ENCODE data around the gene IL16.
"Not testable (repeated sequence)": the region's sequence is repeated elsewhere in the genome, so short reads cannot be mapped to it uniquely, and the experiment has no call there.

IL16 gene

DNA sequence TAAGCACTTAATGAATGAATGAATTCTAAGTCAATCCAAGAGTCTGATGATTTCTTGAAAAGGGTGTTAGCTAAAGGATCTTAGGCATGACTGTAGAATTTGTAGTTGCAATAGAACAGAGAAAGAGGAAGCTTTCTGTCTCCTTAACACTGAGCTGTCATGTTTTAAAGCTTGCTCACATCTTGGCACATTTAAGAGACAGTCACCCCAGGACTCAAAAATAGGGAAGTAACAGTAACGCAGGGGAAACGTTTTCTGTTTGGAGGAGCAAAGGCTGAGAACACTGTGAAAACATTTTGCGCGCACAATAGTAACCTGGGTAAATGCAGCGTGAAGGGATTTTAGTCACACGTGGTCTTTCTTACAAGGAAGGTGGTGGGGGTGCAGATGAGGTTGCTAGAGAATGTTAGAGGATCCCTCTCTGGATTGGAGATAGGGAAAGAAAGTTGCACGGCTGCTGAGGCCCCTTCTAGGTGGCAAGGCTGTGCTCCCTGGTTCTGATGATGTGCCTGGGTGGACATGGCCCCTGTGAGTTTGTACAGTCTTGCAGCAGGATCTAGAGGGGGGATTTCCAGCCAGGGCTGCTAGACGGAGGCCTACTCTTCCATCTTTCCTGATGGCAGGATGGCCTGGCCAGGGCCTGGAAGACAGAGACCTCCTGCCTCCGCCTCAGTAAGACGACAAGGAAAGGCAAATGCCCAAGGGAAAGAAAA, 115.2 kb downstream of the IL16 start:
- DNase-seq (ENCODE audit: low read depth in 1 of 2, low spot score in 1 of 2): no peak

DNA sequence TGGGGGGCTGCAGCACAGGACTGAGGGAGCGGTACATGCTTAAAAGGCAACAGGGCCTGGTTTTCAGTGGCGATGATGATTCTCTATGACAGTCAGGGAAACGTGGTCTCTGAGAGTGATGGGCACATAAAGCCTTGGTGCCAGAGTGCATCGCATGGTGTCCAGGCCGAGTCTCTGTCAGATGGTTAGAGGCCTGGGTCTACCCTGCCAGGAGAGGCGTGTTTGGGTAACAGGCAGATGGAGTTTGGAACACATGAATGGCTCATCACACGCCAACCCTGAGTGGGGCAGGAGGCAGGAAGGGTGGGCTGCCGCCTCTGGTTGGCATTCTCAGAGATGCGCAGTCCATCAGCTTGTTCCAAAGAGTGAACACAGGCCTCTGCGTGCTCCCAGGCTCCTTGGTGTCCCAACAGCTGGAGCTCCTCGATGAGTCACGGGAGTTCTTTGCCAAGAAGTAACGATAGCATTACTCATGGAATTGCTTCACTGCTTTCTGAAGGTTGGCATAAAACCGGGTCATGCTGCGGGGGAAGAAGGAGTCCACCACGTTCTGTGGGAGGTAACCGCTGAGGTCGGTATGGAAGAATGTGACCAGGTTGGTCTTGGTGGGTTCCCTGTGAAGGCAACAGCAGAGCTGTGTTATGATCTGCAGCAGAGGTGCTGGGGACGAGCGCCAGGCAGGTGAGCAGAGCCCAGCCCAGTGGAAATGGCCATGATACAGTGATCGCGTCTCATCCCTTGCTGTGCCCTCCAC, 116.3 kb downstream of the IL16 start:
- DNase-seq (ENCODE audit: low read depth in 1 of 2, low spot score in 1 of 2): no peak

DNA sequence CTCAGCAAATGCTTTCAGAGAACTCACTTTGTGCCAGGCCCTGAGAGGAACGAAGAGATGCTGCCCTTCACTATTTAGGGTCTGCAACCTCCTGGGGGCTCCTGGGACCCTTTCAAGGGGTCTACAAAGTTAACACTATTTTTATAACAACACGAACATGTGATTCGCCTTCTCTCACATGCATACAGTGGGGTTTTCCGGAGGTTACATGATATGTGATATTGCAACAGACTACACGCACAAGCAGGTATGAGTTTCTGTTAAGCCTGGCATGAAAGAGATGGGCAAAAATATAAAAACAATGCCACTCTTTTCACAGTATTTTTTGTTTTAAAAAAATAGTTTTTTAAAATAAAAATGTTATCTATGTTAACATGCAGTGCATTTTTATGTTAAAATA, 117.0 kb downstream of the IL16 start:
- no peak for DNase-seq (ENCODE audit: low read depth in 1 of 2, low spot score in 1 of 2)

DNA sequence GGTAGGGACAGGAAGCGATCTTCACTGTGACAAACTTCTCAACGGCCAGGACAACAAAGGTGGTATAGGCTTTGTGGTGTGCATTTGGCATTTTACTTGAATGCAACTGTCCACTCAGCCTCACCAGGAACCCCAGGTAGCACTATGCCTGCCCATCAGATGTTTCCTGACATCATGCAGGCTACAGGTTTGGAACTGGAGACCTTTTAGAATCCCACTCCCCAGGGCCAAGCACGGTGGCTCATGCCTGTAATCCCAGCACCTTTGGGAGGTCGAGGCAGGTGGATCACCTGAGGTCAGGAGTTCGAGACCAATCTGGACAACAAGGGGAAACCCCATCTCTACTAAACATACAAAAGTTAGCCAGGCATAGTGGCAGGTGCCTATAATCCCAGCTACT, 117.7 kb downstream of the IL16 start:
- no peak for DNase-seq (ENCODE audit: low read depth in 1 of 2, low spot score in 1 of 2)

DNA sequence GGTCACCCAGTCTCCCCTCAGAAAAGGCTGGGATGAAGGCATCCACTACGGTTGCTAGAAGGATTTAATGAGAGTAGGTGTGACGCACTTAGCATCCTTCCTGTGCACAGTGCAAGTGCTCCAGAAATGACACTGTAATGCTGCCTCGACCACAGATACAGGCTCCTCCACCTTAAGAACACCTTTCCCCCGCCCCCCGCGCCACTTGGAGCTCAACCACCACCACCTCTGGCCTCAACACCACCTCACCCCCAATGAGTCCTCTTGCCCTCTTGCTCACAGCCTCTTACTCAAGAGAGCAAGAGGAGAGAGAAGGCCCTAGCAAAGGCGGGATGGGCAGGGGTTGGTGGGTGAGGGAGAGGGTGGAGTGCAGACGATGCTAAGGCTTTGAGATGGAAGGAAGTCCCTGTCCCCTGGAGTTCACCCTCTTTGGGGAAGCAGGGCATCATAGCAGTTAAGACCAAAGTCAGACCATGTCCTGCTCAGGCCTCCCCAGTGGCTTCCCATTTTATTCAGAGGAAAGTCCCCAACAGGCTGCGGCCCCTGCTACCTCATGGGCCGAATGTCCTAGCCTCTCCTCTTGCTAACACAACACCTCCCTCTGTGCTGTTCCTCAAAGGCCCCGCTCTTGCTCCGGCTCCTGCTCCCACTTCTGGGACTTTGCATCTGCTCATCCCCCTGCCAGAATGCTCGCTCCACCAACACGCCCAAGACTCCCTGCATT, 118.9 kb downstream of the IL16 start:
- DNase-seq (ENCODE audit: low read depth in 1 of 2, low spot score in 1 of 2): no peak

DNA sequence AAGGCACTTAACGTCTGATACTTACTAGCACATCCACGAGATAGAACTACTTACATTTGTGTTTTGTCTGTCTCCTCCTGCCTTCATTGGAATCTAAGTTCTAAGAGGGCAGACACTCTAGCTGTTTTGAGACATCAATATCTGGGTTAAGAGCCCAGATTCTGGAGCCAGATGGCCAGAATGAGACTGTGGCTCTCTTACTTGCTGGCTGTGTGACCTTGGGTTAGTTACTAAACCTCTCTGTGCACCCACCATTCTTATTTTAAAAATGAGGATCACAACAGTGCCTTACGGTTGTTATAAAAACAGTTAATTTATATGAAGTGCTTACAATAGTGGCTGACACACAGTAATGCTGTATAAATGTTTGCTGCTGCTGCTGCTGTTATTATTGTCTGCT, 119.6 kb downstream of the IL16 start:
- no peak for DNase-seq (ENCODE audit: low read depth in 1 of 2, low spot score in 1 of 2)

DNA sequence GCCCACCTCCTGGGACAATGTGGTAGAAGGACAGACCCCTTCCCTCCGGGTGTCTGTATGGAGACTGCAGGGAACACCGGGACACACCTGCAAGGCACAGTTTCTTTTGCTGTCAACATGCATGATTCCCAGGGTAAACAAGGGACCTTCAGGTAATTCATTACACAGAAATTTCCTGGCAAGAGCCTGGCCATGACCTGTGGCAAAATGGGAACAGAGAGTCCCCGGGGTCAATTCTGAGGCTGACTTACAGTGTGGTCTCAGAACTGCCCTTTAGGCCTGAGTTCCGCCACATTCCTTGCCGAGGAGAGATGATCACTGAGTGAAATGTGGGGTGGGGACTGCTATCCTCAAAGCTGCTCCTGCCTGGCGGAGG, 121.0 kb downstream of the IL16 start:
- DNase-seq (ENCODE audit: low read depth in 1 of 2, low spot score in 1 of 2): no peak

DNA sequence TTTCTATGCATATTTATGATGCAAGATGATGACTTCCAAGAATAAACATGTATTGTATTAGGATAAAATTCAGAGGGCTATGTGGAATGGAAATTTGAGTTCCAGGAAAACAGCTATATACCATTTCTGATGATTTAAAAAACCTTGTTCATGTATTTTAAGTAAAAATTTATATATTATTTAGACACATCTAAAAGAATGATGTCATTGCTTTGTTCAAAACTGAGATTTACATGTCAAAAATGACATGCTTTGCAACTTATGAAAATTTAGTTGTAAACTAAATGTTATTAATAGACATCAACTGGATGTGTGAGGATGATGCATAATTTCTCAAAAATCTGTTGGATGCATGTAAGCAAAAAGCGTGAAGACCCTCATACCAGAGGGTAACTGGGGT, 125.0 kb downstream of the IL16 start:
- DNase-seq (ENCODE audit: low read depth in 1 of 2, low spot score in 1 of 2): no peak

DNA sequence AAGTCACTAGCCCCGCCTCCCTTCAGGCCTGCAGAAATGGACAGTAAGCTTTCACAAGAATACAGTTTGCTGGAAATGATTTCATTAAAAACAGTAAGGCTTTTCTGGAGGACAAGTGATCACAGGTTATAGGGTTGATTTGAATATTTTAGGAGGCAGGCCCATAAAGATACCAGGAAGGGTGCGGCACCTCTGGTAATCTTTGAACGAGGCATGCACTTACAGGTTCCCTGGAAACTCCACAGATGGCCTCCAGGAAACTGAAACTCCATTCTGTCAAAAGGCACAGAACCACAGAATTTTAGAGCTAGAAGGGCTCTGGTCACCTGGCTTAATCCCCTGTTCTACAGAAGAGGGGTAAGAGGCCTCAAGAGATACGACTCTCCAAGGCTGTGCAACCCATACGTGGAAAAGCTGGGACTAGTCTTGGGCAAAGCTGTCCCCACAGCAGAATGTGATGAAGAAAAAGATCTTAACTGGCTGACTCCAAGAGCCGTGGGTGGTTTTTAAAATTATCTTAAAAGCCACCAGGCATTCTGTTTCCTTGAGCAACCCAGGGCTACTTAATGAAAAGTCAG, 126.1 kb downstream of the IL16 start:
- no peak for DNase-seq (ENCODE audit: low read depth in 1 of 2, low spot score in 1 of 2)

DNA sequence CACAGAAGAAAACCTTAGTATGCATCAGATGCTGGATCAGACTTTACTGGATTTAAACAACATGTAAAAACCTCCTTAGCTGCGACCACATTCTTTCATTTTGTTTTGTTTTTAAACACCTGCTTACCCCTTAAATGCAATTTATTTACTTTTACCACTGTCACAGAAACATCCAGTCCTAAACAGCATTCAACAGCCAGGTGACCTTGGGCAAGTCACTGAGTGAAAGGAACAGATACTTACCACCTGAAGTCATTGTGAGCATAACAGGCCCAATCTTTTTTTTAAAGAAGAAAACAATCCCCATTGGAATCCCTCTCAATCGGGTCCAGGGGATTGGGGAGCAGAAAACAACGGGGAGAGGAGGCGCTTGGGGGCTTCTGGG, 126.9 kb downstream of the IL16 start:
- no peak for DNase-seq (ENCODE audit: low read depth in 1 of 2, low spot score in 1 of 2)

DNA sequence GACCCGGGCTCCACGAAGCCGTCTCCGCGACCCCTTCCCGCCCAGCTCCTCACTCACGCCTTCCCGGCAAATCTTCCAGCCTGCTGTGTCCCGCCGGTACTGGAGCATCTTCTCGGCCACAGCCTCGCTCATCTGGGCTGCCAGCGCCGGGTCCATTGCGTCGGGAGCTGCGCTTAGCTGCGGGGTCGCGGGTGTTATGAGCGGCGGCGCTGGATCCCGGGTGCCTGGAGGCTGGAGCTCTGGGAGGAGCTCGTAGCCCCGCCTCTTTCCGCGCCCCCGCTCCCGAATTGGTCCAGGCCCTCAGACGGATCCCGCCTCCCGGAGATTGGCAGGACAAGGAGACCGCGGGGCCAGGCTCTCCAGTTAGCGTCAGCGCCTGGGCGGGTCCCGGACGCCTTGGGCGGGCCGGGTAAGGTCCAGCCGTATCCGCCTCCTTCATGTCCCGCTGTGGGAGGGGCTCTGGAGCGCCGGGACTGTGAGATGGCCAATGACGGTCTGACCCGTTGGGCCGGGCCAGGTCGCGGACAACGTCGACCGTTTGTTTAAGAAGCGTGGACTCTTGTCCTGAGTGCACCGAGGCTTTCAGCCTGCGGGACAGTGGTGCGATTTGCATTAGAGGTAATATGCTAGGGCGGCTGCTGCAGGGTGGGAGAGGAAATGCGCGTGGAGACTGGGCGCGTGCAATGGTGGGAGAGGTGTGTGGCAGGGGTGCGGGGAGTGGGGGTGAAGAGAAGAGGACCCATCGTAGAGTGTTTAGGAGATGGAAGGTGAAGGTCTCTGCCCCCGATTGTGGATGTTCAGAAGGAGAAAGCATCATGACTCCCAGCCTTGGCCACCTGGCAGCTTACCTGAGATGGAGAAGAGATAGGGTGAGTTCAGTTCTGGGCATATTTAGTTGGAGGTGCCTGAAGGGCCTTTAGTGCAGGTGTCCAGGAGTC, 127.5 kb downstream of the IL16 start, which contains the start of gene STARD5:
STARD5 (minus strand) TSS at position 198 of the 938 bp plus-strand sequence; CDS start at position 156, 42 bp downstream.
- DNase-seq (ENCODE audit: low read depth in 1 of 2, low spot score in 1 of 2): peak; percentile 89 to 96

DNA sequence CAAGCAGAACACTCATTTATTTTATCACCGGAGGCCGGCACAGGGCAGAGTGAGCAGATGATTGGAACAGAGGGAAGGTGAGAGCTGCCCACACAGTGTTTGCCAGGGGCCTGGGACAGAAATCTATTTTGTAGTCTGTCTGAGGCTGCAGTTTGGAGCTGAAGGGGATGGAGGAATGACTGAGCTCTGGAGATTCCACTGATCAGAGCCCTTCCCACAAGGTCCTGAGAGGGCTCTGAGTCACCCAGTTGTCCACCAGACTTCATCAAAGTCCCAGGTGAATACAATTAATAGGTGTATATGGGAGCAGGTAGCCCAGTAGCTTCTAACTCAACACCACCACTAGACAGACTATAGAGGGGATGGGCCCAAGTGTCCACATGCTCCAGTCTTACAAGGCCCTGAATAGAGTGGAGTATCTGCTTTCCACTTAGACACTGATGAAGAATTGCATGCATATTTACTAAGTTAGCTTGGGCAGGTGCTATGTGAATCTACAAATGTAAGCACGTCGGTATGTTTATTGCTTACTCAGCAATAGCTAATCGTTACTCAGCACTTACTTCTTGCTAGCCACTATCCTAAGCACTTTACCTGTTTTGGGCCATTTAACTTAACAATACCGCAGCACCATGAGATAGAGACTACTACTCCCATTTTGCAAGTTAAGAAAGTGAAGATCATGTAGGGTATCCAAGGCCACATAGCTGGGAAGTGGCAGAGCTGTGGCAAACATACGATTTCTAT, 130.0 kb downstream of the IL16 start:
- no peak for DNase-seq (ENCODE audit: low read depth in 1 of 2, low spot score in 1 of 2)

DNA sequence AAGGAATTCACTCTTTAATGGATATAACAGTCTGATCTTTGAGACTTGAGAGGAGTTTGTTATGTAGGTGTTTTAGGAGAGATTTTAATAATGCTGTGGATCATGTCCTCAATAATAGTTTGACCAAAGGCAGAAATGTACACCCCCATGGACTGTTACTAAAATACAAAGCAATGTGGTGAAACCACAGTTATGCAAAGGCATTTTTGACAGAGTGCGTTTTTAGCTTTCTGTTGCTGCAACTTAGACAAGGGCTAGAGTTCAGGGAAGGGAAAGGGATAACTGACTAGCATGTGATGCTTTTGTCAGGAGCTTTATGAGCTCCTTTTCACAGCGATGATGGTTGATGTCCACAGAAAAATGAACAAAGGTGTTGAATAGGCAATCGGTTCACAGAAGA, 130.8 kb downstream of the IL16 start:
- no peak for DNase-seq (ENCODE audit: low read depth in 1 of 2, low spot score in 1 of 2)

DNA sequence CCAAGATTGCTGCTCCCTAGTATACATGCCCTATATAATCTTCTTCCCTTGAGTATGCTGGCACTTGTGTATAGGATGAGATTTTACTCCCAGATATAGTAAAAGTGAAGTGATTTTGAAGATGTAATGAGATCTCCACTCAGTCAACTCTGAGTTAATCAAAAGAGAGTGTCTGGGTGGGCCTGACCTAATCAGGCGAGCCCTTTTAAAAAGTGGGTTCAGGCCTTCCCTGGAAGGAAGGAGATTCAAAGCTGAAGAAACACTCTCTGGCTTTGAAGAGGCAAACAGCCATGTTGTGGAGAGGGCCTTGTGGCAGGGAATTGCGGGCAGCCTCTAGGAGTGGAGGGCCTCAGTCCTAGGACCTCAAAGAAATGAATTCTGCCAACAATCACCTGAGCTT, 132.8 kb downstream of the IL16 start:
- DNase-seq (ENCODE audit: low read depth in 1 of 2, low spot score in 1 of 2): no peak

DNA sequence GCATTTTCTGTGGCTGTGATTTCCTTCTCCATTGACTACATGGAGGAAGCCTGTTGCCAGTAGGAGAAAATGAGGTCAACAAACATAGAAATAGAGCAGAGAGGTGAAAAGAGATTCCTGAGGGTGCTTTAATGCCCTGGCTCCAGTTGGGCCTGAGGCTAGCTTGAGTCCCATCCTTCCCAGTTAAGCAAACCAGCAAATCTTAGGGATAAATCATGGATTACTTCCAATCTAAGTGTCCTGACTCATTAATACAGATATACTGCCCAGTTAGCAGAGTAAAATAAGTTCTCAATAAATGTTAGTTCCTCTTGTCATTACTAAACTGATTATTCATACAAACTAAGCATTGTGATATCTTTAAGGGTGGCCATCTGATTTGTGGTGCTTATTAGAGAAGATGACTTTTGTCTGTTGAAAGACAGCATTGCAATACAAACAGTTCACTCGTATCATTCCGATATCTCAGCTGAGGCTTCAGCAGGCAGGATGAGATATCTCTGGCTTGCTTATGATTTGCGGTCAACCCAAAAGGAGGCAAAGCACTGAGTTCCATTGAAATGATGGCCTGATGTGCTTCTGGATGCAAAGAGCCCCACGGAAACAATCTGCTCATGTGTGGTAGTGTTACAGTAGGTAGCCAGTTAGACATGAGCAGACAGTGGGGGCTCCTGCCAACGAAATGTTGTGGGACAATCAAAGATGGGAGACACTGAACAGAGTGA, 133.8 kb downstream of the IL16 start:
- no peak for DNase-seq (ENCODE audit: low read depth in 1 of 2, low spot score in 1 of 2)

DNA sequence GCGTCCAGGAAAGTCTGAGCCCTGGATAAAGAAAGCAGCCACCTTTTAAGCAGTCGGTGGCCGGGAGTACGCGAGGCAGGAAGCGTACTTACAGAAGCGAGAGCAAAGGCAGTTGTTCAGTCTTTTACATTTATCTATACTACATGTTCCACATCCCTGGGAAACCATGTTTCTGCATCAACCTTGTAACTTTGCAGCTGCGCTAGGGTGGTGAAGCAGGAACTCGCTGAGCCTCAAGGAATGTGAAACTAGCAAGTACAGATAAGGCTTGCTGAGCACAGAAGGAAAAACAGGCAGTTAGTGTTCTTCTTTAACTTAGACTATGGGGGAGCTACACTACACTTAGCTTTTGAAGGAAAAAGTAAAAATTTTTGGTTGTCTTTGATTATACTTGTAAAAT, 134.5 kb downstream of the IL16 start:
- DNase-seq (ENCODE audit: low read depth in 1 of 2, low spot score in 1 of 2): not testable (repeated sequence)

DNA sequence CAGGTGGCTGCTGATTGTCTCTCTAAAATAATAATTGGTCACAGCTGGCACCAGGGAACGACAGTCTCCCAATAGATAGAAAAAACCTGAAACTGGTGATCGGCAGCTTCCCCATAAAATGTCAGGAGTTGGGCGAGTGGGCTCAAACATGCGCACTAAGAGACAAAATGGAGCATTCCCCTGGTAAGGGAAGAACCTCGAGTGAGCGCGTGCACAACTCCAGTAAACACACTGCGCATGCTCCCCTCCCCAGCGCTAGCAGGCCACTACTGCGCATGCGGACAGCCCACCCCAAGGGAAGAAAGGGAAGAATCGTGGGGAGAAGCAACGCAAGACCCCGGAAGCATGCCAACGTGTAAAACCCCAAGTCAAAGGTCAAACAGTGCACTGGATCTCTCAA, 134.9 kb downstream of the IL16 start:
- no peak for DNase-seq (ENCODE audit: low read depth in 1 of 2, low spot score in 1 of 2)

DNA sequence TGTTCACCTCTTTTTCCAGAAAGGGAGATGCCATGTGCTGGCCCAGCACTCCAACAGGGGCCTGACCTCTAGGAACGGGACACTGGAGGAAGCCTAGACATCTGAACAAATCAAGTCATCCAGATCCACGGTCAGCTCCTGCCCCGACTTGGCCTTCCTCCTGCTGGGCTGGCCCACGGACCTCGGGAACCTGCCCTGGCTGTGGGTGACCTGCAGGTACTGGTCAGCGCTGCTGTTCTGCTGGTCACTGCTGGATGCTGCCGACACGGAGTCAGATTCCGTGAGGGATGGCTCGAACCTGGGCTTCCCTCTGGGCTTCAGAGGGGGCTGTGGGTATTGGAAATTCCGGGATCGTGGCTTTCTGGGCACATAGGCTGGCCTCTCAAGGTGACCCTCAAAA, 135.6 kb downstream of the IL16 start:
- no peak for DNase-seq (ENCODE audit: low read depth in 1 of 2, low spot score in 1 of 2)

DNA sequence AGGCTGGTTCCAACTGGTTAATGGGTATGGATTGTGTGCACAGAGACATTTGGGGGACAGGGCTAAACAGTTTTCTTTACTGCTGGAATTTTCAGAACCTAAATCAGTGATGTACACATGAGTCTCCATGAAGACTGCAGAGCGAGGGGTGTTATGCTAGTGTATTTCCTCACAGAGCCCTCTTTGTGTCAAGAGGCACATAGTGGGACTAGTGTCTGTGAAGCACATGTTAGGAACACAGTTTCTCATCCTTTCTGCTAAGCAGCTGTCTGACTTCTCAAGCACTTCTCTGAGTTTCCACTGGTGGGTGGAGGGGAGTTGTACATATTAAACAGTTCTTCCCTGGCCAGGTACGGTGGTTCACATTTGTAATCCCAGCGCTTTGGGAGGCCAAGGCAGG, 136.7 kb downstream of the IL16 start:
- DNase-seq (ENCODE audit: low read depth in 1 of 2, low spot score in 1 of 2): no peak

Measured in activated CD4-positive, alpha-beta T cell treated with anti-CD3 and anti-CD28 coated beads, Interleukin-2, amount 50 U/mL, for 24 hours (primary cell).